H1 (cell line): ENCODE data around the gene ZBTB40.

ENCODE experiments used
- ATF2 ChIP-seq: IDR thresholded peaks from 2 replicates; pipeline ENCODE4 v1.6.1; 2012; ENCODE audit warnings: low read length, inconsistent platforms
- CTBP2 ChIP-seq: IDR thresholded peaks from 2 replicates; pipeline ENCODE4 v1.7.0; 2011; ENCODE audit warnings: borderline replicate concordance, mild to moderate bottlenecking, moderate library complexity, mixed read lengths, low read length; ENCODE audit not compliant: insufficient read depth, insufficient read length
- E2F6 ChIP-seq: IDR thresholded peaks from 2 replicates; pipeline ENCODE4 v1.6.1; 2012; ENCODE audit warnings: inconsistent platforms
- GABPA ChIP-seq: IDR thresholded peaks from 2 replicates; pipeline ENCODE4 v1.6.1; 2011; ENCODE audit warnings: mild to moderate bottlenecking, low read length, moderate library complexity, borderline replicate concordance; ENCODE audit not compliant: insufficient read depth
- JUND ChIP-seq: IDR thresholded peaks from 2 replicates; pipeline ENCODE4 v1.6.1; 2011; ENCODE audit warnings: mild to moderate bottlenecking, improper control_type of control experiment, low read length
- POLR2A ChIP-seq, 2 experiments: IDR thresholded peaks; 1 replicate in 1 of 2; 2 replicates in 1 of 2; pipeline ENCODE4 v1.6.1; 2011; ENCODE audit warnings: low read depth in 2 of 2, low read length in 2 of 2, mild to moderate bottlenecking in 2 of 2; ENCODE audit errors: control extremely low read depth in 1 of 2
- POLR2AphosphoS5 ChIP-seq: IDR thresholded peaks from 2 replicates; pipeline ENCODE4 v1.6.1; 2011; ENCODE audit warnings: low read depth, low read length
- RNF2 ChIP-seq: fragments of 200-900, 300-1000 bp; sonication (generic); IDR thresholded peaks from 2 replicates; pipeline ENCODE4 v1.7.1; 2016; ENCODE audit warnings: borderline replicate concordance, low read depth, mild to moderate bottlenecking, antibody characterized with exemption, low read length; ENCODE audit not compliant: poor library complexity, severe bottlenecking; ENCODE audit errors: missing control alignments
- USF2 ChIP-seq: IDR thresholded peaks from 2 replicates; pipeline ENCODE4 v1.6.1; 2011; ENCODE audit warnings: low read length, improper control_type of control experiment
- YY1 ChIP-seq: IDR thresholded peaks from 2 replicates; pipeline ENCODE4 v1.6.1; 2011; ENCODE audit warnings: low read depth, mild to moderate bottlenecking, low read length
- TF ChIP-seq, protein P1 (sequence below), 3 experiments: IDR thresholded peaks; 1 replicate in 2 of 3; 2 replicates in 1 of 3; pipeline versions ENCODE4 v1.5.1 to v1.6.1; 2011; ENCODE audit warnings: low read length in 3 of 3, mild to moderate bottlenecking in 3 of 3, inconsistent platforms in 2 of 3, low read depth in 1 of 3, moderate library complexity in 1 of 3; ENCODE audit not compliant: insufficient read depth in 1 of 3; ENCODE audit errors: control extremely low read depth in 1 of 3
- TF ChIP-seq, protein P2 (sequence below): IDR thresholded peaks from 2 replicates; pipeline ENCODE4 v1.6.1; 2012; ENCODE audit warnings: inconsistent platforms
- TF ChIP-seq, protein P3 (sequence below): IDR thresholded peaks from 2 replicates; pipeline ENCODE4 v1.6.1; 2011; ENCODE audit warnings: low read depth, mild to moderate bottlenecking, low read length; ENCODE audit not compliant: insufficient read depth

- no peak for TF ChIP-seq POLR2AphosphoS5
- TF ChIP-seq, protein P1, sequence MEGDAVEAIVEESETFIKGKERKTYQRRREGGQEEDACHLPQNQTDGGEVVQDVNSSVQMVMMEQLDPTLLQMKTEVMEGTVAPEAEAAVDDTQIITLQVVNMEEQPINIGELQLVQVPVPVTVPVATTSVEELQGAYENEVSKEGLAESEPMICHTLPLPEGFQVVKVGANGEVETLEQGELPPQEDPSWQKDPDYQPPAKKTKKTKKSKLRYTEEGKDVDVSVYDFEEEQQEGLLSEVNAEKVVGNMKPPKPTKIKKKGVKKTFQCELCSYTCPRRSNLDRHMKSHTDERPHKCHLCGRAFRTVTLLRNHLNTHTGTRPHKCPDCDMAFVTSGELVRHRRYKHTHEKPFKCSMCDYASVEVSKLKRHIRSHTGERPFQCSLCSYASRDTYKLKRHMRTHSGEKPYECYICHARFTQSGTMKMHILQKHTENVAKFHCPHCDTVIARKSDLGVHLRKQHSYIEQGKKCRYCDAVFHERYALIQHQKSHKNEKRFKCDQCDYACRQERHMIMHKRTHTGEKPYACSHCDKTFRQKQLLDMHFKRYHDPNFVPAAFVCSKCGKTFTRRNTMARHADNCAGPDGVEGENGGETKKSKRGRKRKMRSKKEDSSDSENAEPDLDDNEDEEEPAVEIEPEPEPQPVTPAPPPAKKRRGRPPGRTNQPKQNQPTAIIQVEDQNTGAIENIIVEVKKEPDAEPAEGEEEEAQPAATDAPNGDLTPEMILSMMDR (IDR thresholded peaks at IDR 0.05; ENCODE audit: control extremely low read depth in 1 of 3, insufficient read depth in 1 of 3, low read depth in 1 of 3, low read length in 3 of 3), result no peak
- TF ChIP-seq, protein P2, sequence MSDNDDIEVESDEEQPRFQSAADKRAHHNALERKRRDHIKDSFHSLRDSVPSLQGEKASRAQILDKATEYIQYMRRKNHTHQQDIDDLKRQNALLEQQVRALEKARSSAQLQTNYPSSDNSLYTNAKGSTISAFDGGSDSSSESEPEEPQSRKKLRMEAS, result no peak
- no peak for TF ChIP-seq USF2
- no peak for TF ChIP-seq POLR2A (IDR thresholded peaks at IDR 0.05; ENCODE audit: control extremely low read depth in 1 of 2, low read depth in 2 of 2, low read length in 2 of 2)
- TF ChIP-seq E2F6, result no peak
- no peak for TF ChIP-seq JUND
- TF ChIP-seq CTBP2, result no peak
- TF ChIP-seq ATF2, result no peak
- TF ChIP-seq, protein P3, sequence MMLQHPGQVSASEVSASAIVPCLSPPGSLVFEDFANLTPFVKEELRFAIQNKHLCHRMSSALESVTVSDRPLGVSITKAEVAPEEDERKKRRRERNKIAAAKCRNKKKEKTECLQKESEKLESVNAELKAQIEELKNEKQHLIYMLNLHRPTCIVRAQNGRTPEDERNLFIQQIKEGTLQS, result no peak
- TF ChIP-seq YY1, result no peak
- no peak for TF ChIP-seq GABPA
- TF ChIP-seq RNF2, result no peak
Measured at GRCh38 chr1:22512873-22513272, 61.2 kb downstream of the ZBTB40 start.
